HUES48 (cell line): Measurements from ENCODE around the gene VEGFA.

Source experiments
- H3K27ac ChIP-seq: one replicate; pipeline ENCODE4 v1.7.0; 2013; ENCODE audit warnings: low read depth, low read length, inconsistent platforms
- H3K27me3 ChIP-seq: 2 replicates; pipeline ENCODE4 v1.6.1; 2013; ENCODE audit warnings: mild to moderate bottlenecking, low read length; ENCODE audit not compliant: control insufficient read depth, insufficient read depth
- H3K36me3 ChIP-seq: 2 replicates; pipeline ENCODE4 v1.6.1; 2013; ENCODE audit warnings: low read length; ENCODE audit not compliant: control insufficient read depth, insufficient read depth
- H3K4me1 ChIP-seq: 2 replicates; pipeline ENCODE4 v1.6.1; 2013; ENCODE audit warnings: mild to moderate bottlenecking, low read length; ENCODE audit not compliant: control insufficient read depth, insufficient read depth
- H3K4me3 ChIP-seq: 2 replicates; pipeline ENCODE4 v1.5.1; 2013; ENCODE audit warnings: mild to moderate bottlenecking, low read depth, low read length
- H3K9ac ChIP-seq: 2 replicates; pipeline ENCODE4 v1.6.1; 2013; ENCODE audit warnings: mild to moderate bottlenecking, low read depth, low read length, moderate library complexity
- H3K9me3 ChIP-seq: 2 replicates; pipeline ENCODE4 v1.6.1; 2013; ENCODE audit warnings: low read length; ENCODE audit not compliant: control insufficient read depth, insufficient read depth

Gene VEGFA

DNA sequence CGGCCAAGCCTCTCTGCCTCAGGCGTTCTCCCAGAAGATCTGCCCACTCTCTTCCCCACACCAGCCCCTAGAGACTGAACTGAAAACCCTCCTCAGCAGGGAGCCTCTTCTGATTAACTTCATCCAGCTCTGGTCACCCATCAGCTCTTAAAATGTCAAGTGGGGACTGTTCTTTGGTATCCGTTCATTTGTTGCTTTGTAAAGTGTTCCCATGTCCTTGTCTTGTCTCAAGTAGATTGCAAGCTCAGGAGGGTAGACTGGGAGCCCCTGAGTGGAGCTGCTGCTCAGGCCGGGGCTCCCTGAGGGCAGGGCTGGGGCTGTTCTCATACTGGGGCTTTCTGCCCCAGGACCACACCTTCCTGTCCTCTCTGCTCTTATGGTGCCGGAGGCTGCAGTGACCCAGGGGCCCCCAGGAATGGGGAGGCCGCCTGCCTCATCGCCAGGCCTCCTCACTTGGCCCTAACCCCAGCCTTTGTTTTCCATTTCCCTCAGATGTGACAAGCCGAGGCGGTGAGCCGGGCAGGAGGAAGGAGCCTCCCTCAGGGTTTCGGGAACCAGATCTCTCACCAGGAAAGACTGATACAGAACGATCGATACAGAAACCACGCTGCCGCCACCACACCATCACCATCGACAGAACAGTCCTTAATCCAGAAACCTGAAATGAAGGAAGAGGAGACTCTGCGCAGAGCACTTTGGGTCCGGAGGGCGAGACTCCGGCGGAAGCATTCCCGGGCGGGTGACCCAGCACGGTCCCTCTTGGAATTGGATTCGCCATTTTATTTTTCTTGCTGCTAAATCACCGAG lies 14.2 kb downstream of the VEGFA start:
- Histone ChIP-seq H3K4me3 (no peak overlapping the region), H3K27me3 (no peaks in the 10 kb centered on the region), H3K4me1 (no peaks in the 10 kb centered on the region), H3K9ac (no peak overlapping the region), H3K36me3 (peaks cover 68% of the 10 kb centered on the region), H3K9me3 (no peaks in the 10 kb centered on the region), H3K27ac (no peak overlapping the region)

DNA sequence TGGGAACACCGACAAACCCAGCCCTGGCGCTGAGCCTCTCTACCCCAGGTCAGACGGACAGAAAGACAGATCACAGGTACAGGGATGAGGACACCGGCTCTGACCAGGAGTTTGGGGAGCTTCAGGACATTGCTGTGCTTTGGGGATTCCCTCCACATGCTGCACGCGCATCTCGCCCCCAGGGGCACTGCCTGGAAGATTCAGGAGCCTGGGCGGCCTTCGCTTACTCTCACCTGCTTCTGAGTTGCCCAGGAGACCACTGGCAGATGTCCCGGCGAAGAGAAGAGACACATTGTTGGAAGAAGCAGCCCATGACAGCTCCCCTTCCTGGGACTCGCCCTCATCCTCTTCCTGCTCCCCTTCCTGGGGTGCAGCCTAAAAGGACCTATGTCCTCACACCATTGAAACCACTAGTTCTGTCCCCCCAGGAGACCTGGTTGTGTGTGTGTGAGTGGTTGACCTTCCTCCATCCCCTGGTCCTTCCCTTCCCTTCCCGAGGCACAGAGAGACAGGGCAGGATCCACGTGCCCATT lies 15.3 kb downstream of the VEGFA start:
- H3K27ac ChIP-seq = no peak overlapping the region
- no peak overlapping the region for H3K9ac ChIP-seq
- H3K36me3 ChIP-seq = peaks cover 58% of the 10 kb centered on the region

DNA sequence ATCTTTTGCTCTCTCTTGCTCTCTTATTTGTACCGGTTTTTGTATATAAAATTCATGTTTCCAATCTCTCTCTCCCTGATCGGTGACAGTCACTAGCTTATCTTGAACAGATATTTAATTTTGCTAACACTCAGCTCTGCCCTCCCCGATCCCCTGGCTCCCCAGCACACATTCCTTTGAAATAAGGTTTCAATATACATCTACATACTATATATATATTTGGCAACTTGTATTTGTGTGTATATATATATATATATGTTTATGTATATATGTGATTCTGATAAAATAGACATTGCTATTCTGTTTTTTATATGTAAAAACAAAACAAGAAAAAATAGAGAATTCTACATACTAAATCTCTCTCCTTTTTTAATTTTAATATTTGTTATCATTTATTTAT lies 15.9 kb downstream of the VEGFA start:
- H3K36me3 ChIP-seq = peaks cover 52% of the 10 kb centered on the region
- H3K4me1 ChIP-seq = no peaks in the 10 kb centered on the region
- no peaks in the 10 kb centered on the region for H3K27me3 ChIP-seq
- H3K4me3 ChIP-seq = no peak overlapping the region
- H3K9ac ChIP-seq = no peak overlapping the region
- no peaks in the 10 kb centered on the region for H3K9me3 ChIP-seq
- no peak overlapping the region for H3K27ac ChIP-seq

More for the DNA sequence above, 15.3 kb downstream of the VEGFA start:
- H3K4me1 ChIP-seq = no peaks in the 10 kb centered on the region
- no peaks in the 10 kb centered on the region for H3K9me3 ChIP-seq
- H3K4me3 ChIP-seq = no peak overlapping the region
- no peaks in the 10 kb centered on the region for H3K27me3 ChIP-seq

DNA sequence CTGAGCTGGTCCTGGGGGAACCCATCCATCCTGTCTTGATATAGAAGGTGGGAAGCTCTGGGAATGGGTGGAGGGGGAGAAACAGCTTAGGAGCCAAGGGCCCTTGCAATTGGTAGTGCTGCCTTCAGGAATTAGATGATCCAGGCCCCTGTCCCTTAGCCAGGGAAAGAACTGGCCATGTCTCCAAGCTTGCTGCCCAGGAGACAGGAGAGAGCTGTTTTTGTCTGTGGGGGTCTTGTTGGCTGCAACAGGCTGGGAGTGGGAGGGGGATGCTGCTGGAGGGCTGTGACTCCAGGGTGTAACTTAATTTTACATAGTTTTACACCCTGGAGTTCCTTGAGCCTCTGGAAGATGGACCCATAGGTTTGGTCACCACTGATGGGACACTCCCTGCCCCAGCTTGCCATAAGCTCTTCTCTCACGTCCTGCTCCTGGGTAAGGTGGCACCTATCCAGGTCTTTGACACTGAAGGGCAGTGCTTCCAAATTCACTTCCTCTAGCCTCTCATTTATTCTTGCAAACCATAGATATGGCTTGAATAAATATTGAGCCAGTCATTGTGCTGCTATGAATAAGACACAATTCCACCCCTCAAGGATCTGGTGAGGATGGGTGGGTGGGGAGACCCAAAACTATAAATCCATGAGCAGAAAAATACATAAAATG lies 16.8 kb downstream of the VEGFA start:
- no peaks in the 10 kb centered on the region for H3K4me1 ChIP-seq
- no peak overlapping the region for H3K4me3 ChIP-seq
- peaks cover 43% of the 10 kb centered on the region for H3K36me3 ChIP-seq
- no peaks in the 10 kb centered on the region for H3K27me3 ChIP-seq
- no peak overlapping the region for H3K9ac ChIP-seq
- no peaks in the 10 kb centered on the region for H3K9me3 ChIP-seq
- no peak overlapping the region for H3K27ac ChIP-seq

DNA sequence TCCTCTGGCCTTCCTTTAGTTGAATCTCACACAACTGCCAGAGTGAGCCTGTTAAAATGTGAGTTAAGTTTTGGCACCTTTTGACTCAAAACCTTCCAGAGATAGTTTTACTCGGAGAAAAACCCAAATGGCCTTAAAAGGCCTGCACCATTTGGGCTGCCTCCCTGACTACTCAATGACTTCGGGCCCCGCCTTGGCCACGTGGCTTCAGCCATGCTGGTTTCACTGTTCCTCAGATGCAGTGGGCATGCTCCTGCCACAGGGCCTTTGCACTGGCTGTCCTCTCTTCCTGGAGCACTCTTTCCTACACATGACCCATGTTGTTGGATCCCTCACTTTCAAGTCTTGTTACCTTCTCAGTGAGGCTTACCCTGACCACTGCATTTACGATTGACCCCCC lies 18.3 kb downstream of the VEGFA start:
- Histone ChIP-seq H3K36me3 (peaks cover 28% of the 10 kb centered on the region), H3K27ac (no peak overlapping the region), H3K4me3 (no peak overlapping the region), H3K4me1 (no peaks in the 10 kb centered on the region), H3K9ac (no peak overlapping the region), H3K27me3 (no peaks in the 10 kb centered on the region), H3K9me3 (no peaks in the 10 kb centered on the region)

DNA sequence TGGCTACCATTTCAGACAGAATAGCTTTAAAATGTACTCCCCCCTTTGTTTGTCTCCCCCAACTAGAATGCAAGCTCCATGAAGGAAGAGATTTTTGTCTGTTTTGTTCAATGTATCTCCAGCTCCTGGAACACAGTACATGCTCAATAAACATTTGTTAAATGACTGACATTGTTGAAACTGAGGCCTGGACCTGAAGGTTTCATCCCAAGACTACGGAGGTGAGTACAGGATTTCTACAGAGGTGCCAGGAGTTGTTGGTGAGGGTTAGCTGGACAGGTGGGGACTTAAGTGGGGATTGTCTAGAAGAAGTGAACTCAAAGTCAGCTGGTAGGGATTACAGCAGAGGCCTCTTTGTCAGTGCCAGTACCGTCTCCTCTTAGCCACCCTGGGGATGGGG lies 19.4 kb downstream of the VEGFA start:
- no peak overlapping the region for H3K27ac ChIP-seq
- no peak overlapping the region for H3K4me3 ChIP-seq
- H3K9me3 ChIP-seq = no peaks in the 10 kb centered on the region
- H3K4me1 ChIP-seq = no peaks in the 10 kb centered on the region
- peaks cover 16% of the 10 kb centered on the region for H3K36me3 ChIP-seq
- no peak overlapping the region for H3K9ac ChIP-seq
- no peaks in the 10 kb centered on the region for H3K27me3 ChIP-seq

DNA sequence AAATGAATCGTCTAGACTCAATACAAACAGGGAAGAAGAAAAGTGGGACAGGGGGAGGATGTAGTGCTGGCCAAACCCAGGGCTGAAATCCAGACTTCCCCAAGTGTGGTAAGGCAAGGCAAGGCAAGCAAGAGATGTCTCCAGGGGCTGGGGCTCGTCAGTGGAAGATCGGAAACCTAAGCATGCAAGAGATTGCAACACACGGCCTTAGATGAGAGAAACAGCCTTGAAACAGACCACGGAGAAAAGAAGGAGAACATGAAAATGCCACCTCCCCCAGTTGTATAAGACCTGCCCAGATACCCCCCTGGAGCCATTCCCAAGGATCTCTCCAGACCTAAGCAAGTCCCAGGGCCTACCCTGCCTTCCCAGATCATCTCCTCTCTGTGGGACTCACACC lies 20.0 kb downstream of the VEGFA start:
- Histone ChIP-seq H3K27ac (no peak overlapping the region), H3K4me1 (no peaks in the 10 kb centered on the region), H3K27me3 (no peaks in the 10 kb centered on the region), H3K4me3 (no peak overlapping the region), H3K9ac (no peak overlapping the region), H3K36me3 (peaks cover 12% of the 10 kb centered on the region), H3K9me3 (no peaks in the 10 kb centered on the region)

DNA sequence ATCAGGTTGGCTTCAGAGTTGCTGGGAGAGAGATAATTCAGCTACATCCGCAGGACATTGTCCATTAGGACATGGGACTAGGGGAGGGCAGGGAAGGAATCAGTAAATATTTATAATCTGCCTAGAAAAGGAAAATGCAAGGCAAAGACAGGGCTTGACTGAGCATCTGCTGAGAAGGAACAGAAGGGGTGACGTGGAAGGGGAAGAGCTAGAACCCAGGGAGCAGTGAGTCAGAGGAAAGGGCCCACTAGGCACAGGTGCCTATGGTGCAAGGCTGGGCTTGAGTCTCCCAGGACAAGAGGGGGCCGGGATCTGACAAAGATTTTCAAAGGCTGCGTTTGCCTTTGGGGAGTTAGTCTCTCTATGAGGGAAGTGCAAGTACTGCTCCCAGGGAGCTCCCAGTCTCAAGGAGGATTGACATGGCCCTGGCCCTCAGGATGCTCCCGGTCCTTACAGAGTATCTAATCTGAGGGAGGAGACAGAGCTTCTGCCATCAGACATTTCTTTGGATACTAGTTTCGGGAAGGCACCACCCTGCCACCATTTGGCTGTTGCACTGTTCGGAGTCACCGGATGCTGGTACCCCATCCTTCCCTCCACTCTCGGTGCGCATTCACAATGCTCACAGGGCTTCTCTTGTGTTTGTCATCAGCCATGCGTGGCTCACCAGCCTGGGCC lies 21.9 kb downstream of the VEGFA start:
- H3K36me3 ChIP-seq = no peaks in the 10 kb centered on the region
- no peaks in the 10 kb centered on the region for H3K4me1 ChIP-seq
- H3K9ac ChIP-seq = no peak overlapping the region
- no peak overlapping the region for H3K27ac ChIP-seq
- no peaks in the 10 kb centered on the region for H3K9me3 ChIP-seq
- no peak overlapping the region for H3K4me3 ChIP-seq
- H3K27me3 ChIP-seq = no peaks in the 10 kb centered on the region

DNA sequence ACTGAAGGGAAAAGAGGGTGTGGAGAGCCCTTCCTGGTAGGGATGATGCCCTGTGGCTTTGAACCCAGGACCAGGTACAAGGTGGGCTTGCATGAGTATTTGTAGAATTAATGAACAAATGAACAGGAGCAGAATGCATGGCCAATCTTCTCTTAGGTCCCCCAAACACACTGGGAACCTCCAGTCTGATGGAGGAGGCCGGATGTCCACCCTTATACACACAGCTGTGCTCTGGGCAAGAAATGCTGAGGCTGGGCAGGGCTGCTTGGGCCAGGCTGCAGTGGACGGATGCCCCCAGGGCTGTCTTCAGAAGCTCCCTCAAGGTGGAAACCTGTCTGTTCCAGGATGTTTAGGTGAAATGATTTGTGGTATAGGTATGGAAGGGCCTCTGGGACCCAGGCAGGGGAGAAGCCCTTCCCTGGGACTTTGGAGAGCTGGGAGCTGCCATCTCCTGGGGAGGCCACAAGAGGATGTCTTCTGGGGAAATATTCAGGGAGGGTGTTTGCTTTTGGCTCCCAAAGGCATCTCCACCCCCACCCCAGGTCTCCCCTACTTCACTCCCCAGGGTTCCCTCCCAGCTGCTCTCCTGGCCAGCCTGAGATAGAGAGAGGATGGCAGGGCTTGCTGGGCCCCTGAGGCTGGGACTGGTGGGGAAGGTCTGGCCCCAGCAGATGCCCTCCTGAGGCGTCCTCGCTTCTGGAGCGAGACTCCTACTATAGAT lies 23.3 kb downstream of the VEGFA start:
- H3K27ac ChIP-seq = no peak overlapping the region
- no peaks in the 10 kb centered on the region for H3K27me3 ChIP-seq
- H3K9ac ChIP-seq = no peak overlapping the region
- no peak overlapping the region for H3K4me3 ChIP-seq
- no peaks in the 10 kb centered on the region for H3K9me3 ChIP-seq
- H3K4me1 ChIP-seq = no peaks in the 10 kb centered on the region
- no peaks in the 10 kb centered on the region for H3K36me3 ChIP-seq

DNA sequence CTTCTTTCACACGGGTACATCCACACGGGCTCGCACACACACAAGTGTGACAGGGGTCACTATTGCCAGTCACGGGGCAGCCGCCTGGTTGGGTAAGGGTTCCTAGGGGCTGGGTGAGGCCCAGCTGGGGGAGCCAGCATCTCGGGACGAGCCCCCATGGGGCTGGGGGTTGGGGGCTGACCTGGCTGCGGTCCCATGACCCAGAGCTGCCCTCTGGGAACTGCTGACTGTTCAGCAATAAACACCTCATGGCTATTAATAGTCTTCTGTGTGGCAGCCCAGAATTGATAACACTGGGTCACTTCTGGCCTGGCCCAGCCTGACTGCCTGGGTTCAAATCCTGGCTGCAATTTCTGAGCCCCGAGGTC lies 23.8 kb downstream of the VEGFA start:
- H3K27ac ChIP-seq = no peak overlapping the region
- H3K27me3 ChIP-seq = no peaks in the 10 kb centered on the region
- H3K36me3 ChIP-seq = no peaks in the 10 kb centered on the region
- no peak overlapping the region for H3K9ac ChIP-seq
- no peaks in the 10 kb centered on the region for H3K9me3 ChIP-seq
- H3K4me1 ChIP-seq = no peaks in the 10 kb centered on the region
- no peak overlapping the region for H3K4me3 ChIP-seq
